HG03095 (cell line): ENCODE results near the gene NCLN.
"Not testable (repeated sequence)": the region's sequence is repeated elsewhere in the genome, so short reads cannot be mapped to it uniquely, and the experiment has no call there.

Source experiments
- ATAC-seq: cut with Tn5 transposase; IDR thresholded peaks from one replicate; pipeline ENCODE4 v1.9.1; 2021; ENCODE audit warnings: moderate library complexity; ENCODE audit not compliant: unreplicated experiment

Gene NCLN

DNA sequence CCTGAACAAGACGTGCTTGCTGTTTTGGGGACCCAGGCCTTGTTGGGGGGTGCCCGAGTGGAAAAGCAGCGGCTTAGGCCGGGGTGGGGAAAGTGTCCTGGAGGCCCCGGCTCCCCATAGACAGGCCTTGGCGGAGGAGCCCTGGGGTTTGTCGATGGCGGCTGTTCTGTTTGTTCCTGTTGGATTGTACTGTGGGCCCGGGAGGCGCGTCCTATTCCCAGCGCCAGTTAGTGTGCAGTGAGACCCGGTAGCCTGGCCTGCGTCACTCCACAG lies 11.1 kb downstream of the NCLN start:
- ATAC-seq = no peak

DNA sequence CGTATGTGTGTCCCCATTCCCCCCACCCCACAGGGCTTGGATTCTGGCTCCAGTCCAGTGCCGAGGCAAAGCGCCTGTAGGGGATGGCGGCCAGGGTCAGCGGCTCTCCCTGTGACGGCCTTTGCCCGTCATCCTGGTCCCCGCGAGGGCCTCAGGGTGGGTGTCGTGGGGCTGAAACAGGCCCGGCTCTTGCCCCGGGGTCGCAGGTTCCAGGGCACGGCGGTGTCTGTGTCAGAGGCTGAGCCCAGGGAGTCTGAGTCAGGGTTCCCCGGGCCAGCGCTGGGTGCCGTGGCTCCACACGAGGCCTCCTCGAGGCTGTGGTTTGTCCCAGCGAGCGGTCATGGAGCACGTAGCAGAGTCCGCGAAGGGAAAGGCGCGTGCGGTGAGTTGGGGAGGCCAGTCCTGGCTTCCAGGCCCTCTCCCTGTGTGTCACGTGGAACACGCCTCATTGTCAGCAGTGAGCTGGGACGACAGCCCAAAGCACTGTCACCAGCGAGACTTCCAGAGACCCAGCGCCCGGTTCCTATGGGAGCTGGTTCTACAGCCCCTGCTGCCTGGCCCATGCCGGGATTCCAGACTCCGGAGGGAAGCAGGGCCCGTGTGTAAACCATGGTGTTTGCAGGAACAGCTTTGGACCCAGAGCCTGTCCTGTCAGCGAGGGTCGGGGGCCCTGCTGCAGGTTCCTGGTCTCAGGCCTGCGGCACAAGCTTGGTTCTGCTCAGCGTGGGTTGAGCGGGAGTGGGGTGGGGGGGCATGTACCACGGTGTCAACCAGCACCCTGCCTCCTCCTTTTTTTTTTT lies 13.4 kb downstream of the NCLN start:
- no peak for ATAC-seq

DNA sequence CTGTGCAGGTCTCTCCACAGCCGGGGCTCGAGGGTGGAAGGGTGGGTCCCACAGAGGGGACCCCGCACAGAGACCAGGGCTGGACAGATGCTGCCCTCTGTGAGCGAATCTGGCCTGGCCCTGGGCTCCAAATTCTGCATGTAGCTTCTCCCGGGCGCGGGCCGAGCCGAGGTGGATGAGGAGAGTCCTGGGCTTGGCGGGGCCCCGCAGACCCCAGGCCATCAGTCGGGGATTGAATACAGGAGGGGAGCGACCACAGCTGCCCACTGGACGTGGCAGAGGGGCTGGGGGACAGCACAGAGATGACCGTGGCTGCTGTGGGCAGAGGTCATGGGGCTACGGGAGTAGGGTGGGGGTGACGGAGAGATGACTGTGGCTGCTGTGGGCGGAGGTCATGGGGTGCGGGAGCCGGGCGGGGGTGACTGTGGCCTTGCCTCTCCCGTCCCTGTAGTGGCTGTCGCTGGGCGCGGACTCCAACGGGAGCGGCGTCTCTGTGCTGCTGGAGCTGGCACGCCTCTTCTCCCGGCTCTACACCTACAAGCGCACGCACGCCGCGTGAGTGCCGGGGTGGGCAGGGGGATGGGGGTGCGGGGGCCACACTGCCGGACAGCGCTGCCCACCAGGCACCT lies 15.5 kb downstream of the NCLN start:
- ATAC-seq = no peak

DNA sequence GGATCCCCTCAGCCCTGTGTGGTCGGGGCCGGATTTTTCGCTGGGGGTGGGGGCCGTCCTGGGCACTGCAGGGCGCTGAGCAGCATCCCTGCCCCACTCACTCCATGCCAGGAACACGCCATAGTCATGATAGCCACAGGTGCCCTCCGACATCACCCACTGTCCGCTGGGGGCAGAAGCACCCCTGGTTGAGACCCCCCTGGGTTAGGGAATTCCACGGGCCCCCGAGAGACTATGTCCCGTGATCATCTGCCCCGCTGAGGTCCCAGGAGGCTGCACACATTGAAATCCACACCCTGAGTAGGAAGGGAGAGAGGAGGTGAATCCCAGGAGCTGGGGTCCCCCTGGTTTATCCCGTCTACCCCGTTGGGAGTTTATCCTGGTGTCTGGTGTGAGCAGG lies 16.2 kb downstream of the NCLN start:
- no peak for ATAC-seq

DNA sequence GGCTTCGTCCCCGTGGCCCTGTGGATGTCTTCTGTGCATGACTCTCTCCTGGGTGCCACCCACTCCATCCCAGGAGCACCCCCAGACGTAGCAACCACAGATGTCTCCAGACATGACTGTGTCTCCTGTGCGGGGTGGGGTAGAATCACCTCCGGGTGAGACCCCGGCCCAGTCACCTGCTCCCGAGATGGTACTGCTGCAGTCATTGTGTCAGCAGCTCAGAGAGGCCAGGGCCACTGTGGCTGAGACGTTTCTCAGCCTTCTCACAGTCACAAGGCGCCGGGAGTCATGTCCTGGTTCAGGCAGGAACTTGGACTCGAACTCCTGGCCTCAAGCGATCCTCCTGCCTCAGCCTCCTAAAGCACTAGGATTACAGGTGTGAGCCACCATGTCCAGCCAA lies 16.6 kb downstream of the NCLN start:
- no peak for ATAC-seq

DNA sequence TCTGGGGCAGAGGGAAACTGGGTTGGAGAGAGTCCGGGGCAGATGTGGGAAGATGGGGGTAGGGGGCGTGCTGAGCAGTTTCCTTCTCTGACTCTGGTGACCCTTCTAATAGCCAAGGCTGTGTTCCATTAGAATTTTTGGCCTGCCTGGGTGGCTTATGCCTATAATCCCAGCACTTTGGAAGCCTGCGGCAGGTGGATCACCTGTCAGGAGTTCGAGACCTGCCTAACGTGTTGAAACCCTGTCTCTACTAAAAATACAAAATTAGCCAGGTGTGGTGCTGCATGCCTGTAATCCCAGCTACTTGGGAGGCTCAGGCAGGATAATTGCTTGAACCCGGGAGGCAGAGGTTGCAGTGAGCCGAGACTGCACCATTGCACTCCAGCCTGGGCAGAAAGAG lies 17.2 kb downstream of the NCLN start:
- not testable (repeated sequence) for ATAC-seq

DNA sequence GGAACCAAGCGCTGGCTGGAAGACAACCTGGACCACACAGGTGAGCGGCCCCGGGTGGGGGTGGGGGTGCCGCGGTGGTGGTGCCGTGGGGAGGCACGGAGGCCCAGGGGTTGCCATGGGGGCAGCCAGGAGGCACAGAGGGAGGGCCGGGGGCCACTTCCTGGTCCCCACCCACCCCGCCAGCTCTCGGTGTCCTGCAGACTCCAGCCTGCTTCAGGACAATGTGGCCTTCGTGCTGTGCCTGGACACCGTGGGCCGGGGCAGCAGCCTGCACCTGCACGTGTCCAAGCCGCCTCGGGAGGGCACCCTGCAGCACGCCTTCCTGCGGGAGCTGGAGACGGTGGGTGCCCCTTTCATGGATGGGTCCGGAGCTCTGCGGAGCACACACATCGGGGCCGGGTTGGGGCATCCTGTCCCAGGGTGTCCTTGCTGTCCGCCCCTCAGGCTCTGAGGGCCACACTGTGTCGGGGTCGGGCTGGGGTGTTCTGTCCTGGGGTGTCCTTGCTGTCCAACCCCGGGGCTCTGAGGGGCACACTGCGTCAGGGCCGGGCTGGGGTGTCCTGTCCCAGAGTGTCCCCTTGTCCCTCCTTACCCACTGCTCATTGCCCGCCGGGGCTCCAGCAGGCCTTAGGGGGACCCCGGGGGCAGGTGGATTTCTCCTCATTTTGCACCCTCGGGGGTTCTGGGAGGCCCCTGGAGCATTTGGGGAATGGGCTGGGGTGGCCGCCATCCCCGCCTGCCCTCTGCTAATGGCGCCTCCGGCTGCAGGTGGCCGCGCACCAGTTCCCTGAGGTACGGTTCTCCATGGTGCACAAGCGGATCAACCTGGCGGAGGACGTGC lies 18.3 kb downstream of the NCLN start:
- ATAC-seq = no peak

DNA sequence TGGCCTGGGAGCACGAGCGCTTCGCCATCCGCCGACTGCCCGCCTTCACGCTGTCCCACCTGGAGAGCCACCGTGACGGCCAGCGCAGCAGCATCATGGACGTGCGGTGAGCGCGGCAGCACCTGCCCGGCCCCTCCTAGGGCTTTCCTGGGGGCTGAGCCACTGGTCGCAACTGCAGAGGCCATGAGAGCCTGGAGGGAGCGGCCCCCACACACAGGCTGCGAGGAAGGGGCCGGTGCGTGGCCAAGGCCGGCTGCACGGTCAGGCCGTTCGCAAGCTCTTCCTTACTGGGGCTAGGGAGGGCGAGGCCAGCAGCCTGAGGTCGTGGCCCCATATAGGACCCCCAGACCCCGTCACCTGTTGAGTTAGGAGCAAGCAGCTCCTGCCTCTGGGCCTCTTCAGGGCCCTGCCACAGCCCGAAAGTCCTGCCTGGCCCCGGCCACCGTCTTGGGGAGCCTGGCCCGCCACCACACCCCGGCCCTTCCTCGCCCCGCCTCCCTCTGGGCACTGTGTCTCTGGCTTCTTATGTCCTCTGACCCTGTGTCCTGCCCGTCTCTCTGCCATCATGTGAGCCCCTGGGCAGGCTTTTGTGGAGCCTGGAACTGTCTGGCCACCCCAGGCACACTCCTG lies 19.0 kb downstream of the NCLN start:
- ATAC-seq = no peak

DNA sequence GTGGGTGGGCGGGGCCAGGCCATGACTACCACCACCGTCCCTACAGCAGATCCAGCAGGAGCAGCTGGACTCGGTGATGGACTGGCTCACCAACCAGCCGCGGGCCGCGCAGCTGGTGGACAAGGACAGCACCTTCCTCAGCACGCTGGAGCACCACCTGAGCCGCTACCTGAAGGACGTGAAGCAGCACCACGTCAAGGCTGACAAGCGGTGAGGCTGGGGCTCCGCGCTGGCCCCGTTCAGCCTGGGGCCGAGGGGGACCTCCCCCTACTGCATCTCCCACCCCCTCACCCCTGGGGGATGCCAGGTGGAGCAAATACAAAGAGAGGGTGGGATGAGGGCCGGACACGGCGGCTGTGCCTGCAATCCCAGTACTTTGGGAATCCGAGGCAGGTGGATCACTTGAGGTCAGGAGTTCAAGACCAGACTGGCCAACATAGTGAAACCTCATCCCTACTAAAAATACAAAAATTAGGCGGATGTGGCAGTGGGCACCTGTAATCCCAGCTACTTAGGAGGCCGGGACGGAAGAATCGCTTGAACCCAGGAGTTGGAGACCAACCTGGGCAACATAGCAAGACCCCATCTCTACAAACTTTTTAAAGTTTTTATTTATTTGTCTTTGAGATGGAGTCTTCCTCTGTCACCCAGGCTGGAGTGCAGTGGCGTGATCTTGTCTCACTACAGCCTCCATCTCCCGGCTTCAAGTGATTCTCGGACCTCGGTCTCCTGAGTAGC lies 20.7 kb downstream of the NCLN start:
- ATAC-seq = no peak

DNA sequence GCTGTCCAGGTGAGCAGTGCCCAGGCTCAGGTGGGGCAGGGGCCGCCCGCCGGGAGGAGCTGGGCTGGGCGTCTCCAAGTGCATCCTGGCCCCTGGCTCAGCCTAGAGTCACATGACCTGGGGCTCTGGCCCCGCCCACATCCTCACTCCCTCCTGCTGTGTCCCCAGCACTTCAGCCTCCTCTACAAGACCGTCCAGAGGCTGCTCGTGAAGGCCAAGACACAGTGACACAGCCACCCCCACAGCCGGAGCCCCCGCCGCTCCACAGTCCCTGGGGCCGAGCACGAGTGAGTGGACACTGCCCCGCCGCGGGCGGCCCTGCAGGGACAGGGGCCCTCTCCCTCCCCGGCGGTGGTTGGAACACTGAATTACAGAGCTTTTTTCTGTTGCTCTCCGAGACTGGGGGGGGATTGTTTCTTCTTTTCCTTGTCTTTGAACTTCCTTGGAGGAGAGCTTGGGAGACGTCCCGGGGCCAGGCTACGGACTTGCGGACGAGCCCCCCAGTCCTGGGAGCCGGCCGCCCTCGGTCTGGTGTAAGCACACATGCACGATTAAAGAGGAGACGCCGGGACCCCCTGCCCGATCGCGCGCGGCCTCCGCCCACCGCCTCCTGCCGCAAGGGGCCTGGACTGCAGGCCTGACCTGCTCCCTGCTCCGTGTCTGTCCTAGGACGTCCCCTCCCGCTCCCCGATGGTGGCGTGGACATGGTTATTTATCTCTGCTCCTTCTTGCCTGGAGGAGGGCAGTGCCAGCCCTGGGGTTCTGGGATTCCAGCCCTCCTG lies 21.9 kb downstream of the NCLN start:
- ATAC-seq = no peak

DNA sequence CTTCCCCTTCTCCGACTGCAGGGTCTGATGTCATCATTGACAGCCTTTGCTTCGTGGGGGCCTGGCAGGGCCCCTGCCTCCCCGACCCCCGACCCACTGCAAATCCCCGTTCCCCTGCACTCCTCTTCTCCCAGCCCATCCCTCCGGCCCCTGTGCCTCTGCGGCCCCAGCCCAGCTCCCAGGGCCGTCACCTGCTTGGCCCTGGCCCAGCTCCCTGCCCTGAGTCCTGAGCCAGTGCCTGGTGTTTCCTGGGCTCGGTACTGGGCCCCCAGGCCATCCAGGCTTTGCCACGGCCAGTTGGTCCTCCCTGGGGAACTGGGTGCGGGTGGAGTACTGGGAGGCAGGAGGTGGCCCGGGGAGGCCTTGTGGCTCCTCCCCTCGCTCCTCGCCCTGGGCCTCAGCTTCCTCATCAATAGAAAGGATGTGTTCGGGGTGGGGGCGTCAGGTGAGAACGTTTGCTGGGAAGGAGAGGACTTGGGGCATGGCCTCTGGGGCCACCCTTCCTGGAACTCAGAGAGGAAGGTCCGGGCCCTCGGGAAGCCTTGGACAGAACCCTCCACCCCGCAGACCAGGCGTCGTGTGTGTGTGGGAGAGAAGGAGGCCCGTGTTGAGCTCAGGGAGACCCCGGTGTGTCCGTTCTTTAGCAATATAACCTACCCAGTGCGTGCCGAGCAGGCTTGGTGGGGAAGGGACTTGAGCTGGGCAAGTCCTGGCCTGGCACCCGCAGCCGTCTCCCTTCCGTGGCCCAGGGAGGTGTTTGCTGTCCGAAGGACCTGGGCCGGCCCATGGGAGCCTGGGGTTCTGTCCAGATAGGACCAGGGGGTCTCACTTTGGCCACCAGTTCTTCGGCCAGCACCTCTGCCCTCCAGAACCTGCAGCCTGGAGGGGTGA lies 22.8 kb downstream of the NCLN start:
- no peak for ATAC-seq

DNA sequence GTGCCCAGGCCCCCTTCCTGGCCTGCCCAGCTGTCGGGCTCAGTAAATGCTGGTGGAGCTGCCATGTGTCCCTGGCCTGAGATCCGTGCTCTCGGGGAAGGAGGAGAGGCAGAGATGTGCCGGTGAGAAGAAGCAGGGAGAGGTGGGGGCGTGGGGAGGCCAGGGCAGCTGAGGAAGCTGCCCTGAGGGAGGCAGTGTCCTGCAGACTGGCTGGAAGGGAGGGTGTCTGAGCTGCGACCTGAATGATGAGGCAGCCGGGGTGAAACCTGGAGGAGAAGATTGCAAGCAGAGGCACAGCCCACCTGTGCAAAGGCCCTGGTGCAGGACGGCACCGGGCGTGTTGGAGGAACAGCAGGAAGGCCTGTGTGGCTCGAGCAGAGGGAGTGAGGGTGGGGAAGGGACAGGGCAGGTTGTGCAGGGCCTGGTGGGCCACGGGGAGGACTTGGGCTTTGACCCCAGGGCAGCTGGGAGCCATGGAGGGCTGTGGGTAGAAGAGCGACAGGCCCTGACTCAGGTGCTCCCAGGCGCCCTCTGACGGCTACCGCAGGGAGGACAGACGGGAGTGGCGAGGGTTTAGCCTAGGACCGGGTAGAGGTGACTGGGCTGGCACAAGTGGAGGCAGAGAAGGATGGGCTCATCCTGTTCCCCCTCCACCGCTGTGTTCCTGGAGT lies 24.8 kb downstream of the NCLN start:
- no peak for ATAC-seq

DNA sequence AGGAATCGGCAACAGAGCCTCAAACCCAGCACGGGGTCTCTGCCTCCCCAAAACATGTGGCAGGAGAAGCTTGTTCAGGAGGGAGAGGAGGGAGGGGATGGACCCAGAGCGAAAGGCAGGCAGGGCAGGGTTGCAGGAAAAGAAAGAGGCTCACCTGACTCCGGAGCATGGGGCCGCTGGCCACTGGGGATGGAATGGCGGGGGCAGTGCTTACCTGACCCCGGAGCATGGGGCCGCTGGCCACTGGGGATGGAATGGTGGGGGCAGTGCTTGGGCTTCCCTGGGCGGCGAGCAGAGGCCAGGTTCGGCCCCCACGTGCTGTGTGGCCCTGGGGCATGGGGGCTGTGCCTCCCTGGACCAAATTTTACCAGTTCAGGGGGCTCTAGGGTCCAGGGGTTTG lies 25.5 kb downstream of the NCLN start:
- ATAC-seq = no peak

DNA sequence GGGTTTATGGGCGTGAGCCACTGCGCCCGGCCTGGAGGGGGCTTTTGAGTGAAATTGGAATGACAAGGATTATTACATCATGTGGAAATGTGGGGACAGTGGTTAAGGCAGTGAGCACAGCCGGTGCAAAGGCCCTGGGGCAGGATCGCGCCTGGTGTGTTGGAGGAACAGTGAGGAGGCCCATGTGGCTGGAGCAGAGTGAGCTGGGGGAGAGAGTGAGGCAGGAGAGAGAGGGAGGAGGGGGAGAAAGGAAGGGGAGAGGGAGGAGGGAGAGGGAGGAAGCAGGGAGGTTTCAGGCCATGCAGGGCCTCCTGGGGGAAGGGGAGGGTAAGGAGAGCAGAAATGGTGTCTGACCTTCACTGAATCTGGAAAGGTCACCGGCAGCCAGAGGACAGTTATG lies 27.4 kb downstream of the NCLN start:
- ATAC-seq = no peak

DNA sequence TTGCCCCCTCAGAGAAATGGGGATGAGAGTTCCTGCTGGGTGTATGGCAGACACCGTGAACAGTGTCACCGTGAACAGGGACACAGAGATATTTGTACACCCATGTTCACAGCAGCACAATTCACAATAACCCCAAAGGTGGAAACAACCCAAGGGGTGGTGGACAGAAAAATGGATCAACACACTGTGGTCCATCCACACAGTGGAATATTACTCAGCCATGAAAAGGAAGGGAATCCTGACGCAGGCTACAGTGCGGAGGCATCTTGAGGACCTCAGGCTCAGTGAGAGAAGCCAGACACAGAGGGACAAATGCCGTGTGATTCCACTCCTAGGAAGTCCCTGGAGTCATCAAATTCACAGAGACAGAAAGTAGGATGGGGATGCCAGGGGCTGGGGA lies 31.1 kb downstream of the NCLN start:
- no peak for ATAC-seq

DNA sequence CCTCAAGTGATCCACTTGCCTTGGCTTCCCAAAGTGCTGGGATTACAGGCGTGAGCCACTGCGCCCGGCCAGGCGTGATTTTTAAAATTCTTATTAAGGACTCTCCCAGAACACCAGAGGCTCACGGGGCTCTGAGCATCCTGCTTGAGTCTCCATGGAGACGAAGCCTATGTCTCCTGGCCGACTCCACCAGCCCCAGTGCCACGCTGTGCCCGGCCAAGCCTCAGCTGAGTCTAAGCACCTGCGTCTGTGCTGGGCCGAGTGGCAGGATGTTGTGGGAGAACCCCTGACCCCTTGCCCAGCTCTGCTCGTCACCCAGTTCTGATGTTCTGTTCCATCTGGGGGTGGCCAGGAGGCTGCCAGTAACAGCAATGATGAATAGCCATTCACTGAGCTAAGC lies 34.8 kb downstream of the NCLN start:
- no peak for ATAC-seq

DNA sequence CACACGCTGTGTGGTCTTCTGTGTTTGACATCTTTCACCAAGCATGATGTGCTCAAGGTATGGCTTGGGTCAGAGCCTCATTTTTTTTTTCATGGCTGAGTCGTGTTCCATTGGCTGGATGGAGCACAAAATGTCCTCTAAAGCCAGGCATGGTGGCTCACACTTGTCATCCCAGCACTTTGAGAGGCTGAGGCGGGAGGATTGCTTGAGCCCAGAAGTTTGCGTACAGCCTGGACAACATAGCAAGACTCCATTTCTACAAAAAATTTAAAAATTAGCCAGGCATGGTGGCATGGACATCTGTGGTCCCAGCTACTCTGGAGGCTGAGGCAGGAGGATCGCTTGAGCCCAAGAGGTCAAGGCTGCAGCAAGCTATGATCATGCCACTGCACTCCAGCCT lies 35.8 kb downstream of the NCLN start:
- not testable (repeated sequence) for ATAC-seq

DNA sequence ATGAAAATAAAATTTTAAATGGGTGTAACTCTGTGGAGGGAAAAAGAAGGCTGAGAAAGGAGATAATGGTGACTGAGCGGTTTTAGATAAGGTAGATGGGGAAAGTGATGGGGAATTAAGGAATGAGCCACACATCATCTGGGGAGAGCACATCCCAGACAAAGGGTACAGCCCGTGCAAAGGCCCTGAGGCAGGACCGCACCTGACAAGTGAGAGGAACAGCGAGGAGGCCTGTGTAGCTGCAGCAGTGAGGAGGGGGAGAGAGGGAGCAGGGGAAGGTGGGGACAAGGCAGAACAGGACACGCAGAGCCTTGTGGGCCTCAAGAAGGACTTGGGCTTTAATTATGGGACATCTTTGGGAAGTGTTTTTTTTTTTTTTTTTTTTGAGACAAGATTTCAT lies 37.0 kb downstream of the NCLN start:
- no peak for ATAC-seq
